ENCODE data around the gene MBOAT2.
"Not testable (repeated sequence)": the region's sequence is repeated elsewhere in the genome, so short reads cannot be mapped to it uniquely, and the experiment has no call there.

The MBOAT2 gene

DNA sequence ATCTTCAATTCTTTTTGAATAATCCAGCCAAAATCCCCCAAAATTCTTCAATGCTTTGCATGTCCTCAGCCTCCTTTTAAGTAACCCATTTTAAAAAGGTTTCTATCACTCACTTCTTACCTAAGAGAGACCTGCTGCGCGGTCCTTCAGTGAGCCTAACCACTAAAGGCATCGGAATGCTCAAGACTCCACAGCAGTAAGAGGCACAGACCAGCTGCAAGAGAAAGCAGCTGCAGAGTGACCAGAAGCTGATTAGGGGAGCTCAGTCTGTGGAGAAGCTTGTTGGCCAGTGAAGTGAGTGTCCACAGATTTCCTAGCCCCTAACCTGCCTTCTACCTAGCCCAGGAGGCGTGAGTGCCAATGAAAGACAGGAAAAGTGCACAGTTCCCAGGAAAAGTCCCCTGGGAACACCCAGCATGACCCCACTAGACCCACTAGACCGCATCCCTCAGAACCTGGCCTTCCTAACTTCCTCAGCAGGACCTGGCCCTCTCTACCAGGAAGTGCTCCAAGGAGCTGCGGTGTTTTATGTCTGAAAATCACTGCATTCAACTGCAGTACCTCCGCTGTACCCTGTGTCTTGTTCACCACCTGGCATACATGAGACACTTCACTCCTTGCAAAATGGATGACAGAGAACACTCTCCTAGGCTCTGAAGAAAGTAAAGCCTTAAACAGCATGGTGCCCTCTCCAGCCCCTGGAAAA, 10.1 kb downstream of the MBOAT2 start:
- no peak for DNase-seq (ENCODE audit: low read depth in 1 of 2, low spot score in 1 of 2)

DNA sequence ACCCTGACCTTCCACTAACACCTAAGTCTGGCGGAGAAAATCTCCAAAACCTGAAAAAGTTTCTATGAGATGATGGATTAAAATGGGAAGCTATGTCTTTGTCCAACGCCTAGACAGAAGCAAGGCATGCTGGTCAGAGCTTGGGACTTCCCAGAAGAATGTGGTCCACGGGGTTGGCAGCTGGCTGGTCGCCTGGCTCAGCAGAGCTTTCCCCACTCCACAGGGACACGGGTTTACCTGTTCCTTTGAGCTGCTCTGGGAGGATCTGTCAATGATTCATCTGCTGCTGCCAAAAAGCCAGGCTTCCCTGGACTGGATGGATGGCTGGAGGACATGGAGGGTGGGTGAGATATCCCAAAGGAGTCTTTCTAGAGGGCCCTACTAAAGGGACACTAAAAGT, 10.8 kb downstream of the MBOAT2 start:
- no peak for DNase-seq (ENCODE audit: low read depth in 1 of 2, low spot score in 1 of 2)

DNA sequence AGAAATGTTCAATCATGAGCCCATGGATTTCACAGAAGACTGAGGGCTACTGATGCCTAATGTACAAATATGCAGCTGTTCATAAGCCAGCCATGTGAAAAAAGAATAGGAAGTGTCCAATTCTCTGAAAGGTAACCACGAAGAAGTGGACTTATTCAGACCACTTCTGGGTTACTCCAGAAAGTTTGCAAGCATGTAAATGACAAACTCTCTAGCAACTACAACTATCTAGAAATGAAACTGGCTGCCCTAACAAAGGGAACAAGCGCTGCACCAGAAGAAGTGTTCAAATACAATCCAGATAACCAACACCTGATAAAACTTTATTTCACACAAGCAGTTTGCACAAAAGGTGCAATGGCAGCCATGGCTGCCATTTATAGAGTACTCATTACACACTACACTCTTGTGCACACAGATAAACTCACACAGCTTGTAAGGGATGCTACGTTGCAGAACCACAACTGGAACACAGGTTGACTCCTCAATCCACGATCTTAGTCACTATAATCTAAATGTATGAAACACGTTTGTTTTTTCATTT, 13.9 kb downstream of the MBOAT2 start:
- no peak for DNase-seq (ENCODE audit: low read depth in 1 of 2, low spot score in 1 of 2)

DNA sequence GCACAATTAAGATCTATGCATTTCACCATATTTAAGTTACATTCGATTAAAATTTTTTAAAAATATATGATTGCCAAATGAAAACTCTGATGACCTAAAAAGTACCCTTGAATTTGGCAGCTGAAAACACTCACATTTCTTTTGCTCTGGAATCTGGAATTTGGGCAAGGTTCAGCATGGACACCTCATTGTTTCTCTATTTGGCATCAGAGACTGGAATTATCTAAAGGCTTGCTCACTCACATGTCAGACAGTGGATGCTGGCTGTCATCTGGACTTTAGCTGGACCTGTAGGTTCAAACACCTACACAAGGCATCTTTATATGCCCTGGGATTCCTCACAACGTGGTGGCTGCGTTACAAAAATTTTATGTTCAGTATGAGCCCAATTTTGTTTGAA, 16.1 kb downstream of the MBOAT2 start:
- no peak for DNase-seq (ENCODE audit: low read depth in 1 of 2, low spot score in 1 of 2)

DNA sequence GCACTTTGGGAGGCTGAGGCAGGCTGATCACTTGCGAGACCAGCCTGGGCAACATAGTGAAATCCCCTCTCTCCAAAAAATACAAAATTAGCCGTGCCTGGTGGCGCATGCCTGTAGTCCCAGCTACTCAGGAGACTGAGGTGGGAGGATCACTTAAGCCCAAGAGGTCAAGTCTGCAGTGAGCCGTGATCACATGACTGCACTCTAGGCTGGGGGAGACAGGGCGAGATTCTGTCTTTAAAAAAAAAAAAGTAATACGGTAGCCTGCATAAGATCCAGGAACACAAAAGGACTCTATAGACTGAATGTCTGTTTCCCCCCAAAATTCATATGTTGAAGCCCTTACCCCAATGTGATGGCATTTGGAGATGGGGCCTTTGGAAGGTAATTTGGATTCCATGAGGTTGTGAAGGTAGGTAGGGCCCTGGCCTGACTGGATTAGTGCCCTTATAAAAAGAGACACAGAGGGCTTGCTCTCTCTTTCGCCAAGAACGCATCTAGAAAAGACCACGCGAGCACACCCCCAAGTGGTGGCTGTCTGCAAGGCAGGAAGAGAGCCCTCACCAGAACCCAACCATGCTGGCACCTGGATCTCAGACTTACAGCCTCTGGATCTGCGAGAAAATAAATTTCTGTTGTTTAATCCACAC, 17.0 kb downstream of the MBOAT2 start:
- DNase-seq (ENCODE audit: low read depth in 1 of 2, low spot score in 1 of 2), result no peak

DNA sequence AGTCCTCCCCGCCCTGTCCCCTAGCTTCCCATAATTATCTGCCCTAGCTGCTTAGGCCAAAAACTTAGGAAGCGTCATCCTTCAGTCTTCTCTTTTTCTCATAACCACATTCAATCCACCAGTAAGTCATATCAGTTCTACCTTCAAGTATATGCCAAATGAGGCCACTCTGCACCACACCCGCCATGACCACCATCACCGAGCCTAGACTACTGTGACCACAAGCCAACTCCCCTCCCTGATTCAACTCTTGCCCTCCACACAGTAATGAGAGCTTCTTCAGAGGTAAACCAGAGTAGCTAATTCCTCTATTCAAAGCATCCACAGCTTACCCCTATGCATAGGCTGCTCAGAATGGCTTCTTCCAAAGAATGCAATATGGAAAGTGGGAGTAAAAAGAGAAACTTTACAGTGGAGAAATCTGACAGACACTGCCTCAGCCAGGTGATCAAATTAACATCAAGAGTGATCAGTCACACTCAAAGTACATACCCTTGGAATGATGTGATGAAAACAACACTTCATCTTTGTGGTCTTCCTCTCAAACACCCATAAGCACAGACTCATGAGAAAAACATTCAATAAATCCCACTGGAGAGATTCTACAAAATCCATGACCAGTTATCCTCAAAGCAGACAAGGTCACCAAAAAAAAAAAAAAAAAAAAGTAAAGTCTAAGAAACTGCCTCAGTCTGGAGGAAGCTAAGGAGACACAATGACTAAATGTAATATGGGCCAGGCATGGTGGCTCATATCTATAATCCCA, 17.7 kb downstream of the MBOAT2 start:
- DNase-seq (ENCODE audit: low read depth in 1 of 2, low spot score in 1 of 2), result no peak

DNA sequence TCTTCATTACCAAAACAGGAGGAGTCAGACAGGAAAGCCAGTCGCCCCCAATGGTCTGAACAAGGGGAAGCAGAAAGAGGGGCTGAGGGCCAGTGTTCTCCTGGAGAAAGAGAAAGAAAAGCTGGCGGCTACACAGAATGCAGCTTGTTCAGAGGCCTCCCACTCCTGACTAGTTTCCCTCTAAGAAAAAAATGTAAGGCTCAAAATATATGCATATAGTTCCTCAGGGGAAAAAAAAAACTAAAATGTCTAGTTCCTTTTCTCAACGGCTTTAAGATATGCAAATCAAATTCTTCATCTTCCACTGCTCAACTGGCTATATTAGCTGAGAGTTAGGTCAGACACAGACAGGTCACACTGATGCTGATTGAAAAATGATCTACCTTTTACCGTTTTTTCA, 18.6 kb downstream of the MBOAT2 start:
- no peak for DNase-seq (ENCODE audit: low read depth in 1 of 2, low spot score in 1 of 2)

DNA sequence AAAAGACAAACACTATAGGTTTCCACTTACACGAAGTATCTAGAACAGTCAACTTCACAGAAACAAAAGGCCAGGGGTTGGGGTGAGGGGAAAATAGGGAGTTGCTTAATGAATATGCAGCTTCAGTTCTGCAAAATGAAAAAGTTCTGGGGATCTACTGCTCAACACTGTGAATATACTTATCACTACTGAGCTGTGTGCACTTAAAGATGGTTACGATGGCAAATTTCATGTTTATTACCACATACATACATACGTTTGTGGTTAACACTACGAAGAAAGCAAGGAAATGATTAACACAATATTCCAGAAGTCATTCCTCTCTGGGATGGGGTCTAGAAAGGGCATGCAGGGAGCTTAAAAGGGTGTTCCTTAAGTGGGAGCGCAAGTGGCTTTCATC, 19.3 kb downstream of the MBOAT2 start:
- no peak for DNase-seq (ENCODE audit: low read depth in 1 of 2, low spot score in 1 of 2)

DNA sequence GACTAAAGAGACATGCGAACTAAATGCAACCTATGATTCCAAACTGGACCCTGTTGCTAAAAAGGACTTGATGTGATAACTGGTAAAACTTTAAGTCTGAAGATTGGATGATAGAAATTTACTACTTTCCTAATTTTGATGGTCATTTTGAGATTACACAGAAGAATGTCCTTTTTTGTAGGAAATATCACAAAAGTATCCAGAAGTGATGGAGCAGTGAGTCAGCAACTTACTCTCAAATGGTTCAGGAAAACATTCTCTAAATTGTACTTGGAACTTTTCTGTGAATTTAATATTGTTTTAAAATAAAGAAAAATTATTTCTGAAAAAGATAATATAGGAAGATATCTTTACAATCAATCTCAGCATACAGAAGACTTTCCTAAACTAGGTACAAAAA, 19.9 kb downstream of the MBOAT2 start:
- no peak for DNase-seq (ENCODE audit: low read depth in 1 of 2, low spot score in 1 of 2)

DNA sequence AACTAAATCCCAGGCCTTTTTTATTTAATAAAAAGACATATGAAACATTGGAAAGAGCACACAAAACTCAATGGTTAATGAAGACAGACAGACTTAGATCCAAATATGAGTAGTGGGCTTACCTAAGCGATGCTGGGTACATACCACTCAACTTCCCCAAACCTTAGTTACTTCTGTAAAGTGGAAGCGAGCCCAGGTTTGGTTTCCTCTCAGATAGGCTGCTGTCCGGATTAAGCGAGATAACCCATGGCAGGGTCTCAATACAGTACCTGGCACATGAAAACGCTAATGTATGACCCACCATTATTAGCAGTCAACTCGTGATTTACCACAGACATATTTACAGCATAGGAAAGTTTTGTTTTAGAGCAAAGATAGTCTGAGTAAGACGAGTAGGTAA, 21.6 kb downstream of the MBOAT2 start:
- DNase-seq (ENCODE audit: low read depth in 1 of 2, low spot score in 1 of 2), result no peak

DNA sequence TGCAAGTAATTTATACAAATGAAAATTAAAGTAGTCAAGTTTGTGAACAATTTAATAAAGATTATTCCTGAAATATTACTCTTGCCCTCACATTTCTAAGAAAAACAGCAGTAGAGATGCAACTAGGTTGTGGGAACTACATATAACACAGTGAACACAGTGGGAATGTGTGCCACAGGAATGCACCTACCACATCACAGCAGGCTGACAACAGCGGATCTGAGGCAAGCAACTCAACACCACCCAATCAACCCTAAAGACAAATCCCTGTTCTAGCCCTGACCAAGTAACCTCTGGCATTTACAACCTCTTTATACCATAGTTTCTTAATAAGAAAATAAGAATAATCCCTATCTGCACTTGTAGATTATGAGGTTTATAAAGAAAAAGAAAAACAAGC, 23.4 kb downstream of the MBOAT2 start:
- no peak for DNase-seq (ENCODE audit: low read depth in 1 of 2, low spot score in 1 of 2)

DNA sequence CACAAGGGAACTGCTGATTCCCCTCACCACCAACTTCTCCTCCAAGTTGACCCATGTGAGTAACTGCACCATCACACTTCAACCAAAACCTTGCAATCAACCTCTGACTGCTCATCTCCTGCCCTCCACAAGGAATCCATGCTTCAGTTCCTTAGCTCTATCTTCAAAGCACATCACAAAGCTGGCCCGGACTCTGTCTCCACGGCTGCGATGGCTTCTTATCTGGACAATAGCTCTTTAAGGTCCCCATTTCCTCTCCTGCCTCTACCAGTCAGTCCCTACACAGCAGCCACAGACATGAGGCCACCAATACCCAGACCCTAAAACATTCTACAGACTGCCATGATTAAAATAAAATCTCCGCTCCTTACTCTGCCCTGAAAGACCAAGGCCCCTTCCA, 25.7 kb downstream of the MBOAT2 start:
- DNase-seq (ENCODE audit: low read depth in 1 of 2, low spot score in 1 of 2), result no peak

DNA sequence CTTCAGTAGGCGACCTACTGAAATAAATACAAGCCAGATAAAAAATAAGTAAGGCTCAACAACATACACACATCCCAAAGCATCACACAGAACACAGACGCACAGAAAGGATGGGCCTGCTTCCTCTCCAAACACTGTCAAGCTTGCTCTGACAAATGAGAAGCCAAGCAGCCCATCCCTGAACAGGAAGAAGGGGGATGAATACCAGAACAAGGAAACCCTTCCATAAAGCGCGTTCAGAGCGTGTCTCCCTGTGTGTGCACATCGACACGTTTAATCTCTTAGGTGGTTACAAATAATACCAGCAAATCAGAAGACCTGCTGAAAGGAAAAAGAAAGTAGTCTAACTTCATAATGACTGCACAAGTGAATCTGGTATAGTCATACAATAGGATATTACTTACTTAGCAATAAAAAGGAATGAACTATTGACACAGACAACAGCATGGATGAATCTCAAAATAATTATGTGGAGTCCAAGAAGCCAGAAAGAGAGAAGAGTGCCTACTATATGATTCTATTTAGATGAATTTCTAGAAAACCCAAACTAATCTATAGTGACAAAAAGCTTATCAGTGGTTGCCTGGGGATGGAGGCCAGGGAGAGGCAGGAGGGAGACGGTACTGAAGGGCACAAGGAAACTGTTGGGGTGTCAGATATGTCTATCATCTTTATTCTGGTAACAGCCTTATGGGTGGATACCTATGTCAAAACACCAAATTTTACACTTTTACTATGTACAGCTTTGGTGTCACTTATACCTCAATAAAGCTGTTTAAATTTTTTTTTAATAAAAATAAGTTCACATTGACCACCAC, 26.8 kb downstream of the MBOAT2 start:
- DNase-seq (ENCODE audit: low read depth in 1 of 2, low spot score in 1 of 2), result no peak

DNA sequence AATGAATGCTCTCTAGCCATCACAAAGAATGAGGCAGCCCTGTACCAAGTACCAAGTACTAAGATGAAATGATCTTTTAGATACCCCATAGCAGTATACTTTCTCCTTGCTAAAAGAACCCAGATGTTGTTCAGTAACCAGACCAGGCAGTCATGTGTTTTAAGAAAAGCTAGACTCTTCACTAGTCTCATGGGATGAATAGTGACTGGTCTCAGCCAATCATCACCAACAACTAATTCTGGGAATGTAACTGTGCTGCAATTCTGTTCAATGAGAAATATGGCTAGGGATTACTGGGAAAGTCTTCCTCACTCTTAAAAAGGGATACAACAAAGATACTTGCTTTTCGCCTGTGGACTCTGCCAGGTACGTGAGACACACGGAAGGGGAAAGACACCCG, 29.5 kb downstream of the MBOAT2 start:
- no peak for DNase-seq (ENCODE audit: low read depth in 1 of 2, low spot score in 1 of 2)

DNA sequence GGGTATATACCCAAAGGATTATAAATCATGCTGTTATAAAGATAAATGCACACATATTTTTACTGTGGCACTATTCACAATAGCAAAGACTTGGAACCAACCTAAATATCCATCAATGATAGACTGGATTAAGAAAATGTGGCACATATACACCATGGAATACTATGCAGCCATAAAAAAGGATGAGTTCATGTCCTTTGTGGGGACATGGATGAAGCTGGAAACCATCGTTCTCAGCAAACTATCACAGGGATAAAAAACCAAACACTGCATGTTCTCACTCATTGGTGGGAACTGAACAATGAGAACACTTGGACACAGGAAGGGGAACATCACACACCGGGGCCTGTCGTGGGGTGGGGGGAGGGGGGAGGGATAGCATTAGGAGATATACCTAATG, 30.5 kb downstream of the MBOAT2 start:
- DNase-seq (ENCODE audit: low read depth in 1 of 2, low spot score in 1 of 2), result not testable (repeated sequence)

DNA sequence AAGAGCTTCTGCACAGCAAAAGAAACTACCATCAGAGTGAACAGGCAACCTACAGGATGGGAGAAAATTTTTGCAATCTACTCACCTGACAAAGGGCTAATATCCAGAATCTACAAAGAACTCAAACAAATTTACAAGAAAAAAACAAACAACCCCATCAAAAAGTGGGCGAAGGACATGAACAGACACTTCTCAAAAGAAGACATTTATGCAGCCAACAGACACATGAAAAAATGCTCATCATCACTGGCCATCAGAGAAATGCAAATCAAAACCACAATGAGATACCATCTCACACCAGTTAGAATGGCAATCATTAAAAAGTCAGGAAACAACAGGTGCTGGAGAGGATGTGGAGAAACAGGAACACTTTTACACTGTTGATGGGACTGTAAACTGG, 30.9 kb downstream of the MBOAT2 start:
- DNase-seq (ENCODE audit: low read depth in 1 of 2, low spot score in 1 of 2), result not testable (repeated sequence)

DNA sequence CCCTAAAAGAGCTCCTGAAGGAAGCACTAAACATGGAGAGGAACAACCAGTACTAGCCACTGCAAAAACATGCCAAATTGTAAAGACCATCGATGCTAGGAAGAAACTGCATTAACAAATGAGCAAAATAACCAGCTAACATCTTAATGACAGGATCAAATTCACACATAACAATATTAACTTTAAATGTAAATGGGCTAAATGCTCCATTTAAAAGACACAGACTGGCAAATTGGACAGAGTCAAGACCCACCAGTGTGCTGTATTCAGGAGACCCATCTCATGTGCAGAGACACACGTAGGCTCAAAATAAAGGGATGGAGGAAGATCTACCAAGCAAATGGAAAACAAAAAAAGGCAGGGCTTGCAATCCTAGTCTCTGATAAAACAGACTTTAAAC, 34.1 kb downstream of the MBOAT2 start:
- not testable (repeated sequence) for DNase-seq (ENCODE audit: low read depth in 1 of 2, low spot score in 1 of 2)

DNA sequence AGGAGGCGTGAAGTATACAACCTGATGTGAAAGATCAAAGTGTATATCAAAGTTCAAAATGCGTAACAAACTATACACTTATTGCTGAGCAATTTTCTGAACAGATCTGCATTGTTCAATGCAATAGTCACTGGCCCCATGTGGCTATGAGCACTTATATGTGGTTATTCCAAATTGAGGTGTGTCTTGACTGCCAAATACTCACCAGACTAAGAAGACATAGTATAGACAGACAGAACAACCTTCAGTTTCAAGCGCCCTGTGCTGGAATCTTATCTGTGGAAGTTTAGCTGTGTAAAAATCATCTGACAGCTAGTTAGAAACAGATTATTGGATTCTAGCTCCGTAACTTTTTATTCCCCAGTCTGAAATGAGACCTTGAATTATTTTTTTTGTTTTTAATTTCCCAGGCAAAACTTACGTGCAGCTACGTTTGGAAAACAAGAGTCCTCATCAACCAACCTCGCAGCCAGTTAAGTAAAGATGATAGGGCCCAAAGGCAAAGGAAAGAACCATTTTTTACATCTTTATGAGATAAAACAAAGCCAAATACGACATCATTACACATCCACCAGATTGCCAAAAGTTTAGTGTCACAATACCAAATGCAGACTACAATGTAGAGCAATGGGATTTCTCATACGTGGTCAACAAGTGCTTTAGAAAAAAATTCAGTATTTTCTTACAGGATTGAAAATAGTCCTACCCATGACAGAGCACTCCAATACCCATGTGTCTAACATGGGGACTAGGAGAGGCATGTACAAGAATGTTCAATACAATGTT, 37.2 kb downstream of the MBOAT2 start:
- DNase-seq (ENCODE audit: low read depth in 1 of 2, low spot score in 1 of 2), result no peak

DNA sequence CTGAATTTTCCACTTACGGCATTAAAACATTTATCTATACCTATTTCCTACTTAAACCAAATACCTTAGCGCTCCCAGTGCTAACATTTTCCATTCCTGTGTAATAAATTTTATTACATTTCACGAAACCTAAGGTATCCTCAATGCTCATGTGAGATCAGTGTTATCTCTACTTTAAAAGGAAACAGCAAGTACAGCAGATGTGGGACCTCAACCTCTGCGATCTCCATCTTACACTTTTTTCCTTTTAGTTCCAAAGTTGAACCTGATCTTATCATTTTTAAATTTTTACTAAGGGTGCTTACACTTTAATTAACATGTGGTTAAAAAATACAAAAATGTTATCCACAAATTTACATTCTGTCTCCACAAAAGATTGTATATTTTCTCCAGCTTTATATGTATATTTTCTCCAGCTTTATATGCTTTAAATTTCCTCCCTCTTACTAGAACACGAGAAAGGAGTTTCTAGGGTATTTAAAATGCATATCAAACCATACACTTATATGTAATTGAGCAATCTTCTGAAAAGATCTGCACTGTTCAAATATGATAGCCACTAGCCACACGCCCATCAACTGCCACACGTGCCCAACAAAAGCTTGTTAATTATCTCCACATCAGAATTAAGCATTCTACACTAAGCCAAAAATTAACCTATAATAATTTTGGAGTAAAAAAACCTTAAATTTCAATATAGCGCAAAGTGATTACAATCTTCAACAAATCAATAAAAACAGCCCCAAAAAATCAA, 38.1 kb downstream of the MBOAT2 start:
- no peak for DNase-seq (ENCODE audit: low read depth in 1 of 2, low spot score in 1 of 2)

DNA sequence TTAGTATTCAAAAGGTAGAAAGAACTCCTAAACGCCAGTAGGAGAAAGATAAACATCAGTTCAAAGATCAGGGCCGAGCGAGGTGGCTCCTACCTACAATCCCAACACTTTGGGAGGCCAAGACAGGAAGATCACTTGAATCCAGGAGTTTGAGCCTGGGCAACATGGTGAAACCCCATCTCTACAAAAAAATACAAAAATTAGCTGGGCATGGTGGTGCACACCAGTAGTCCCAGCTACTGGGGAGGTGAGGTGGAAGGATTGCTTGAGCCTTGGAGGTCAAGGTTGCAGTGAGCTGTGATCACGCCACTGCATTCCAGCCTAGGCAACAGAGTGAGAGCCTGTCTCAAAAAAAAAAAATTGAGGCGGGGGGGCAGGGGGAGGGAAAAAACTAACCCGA, 40.6 kb downstream of the MBOAT2 start:
- no peak for DNase-seq (ENCODE audit: low read depth in 1 of 2, low spot score in 1 of 2)
